Ascending aorta (tissue), 2 donors: ENCODE measurements around the gene UTP15. TPM values are rescaled to one million over a fixed set of nuclear protein-coding genes. Genes with fewer than 3 reads are reported as not detected.

ENCODE experiments used
- DNase-seq, 2 donors: peaks; one replicate each; pipeline ENCODE4 v3.0.0-alpha.2; 2019; ENCODE audit warnings: low spot score in 2 of 2
- H3K27ac ChIP-seq, 2 donors: fragments of 200-600 bp; sonication (generic); one replicate each; pipeline ENCODE4 v1.5.1; 2016 to 2017; ENCODE audit warnings: mild to moderate bottlenecking in 1 of 2
- H3K27me3 ChIP-seq: fragments of 200-600 bp; sonication (generic); one replicate; pipeline ENCODE4 v1.5.1; 2017
- H3K36me3 ChIP-seq, 2 donors: fragments of 200-600 bp; sonication (generic); one replicate each; pipeline ENCODE4 v1.5.1; 2016
- H3K4me1 ChIP-seq, 2 donors: fragments of 200-600 bp; sonication (generic); one replicate each; pipeline ENCODE4 v1.5.1; 2016 to 2017; ENCODE audit warnings: mild to moderate bottlenecking in 1 of 2
- H3K4me3 ChIP-seq, 2 donors: fragments of 200-600 bp; sonication (generic); one replicate each; pipeline ENCODE4 v1.5.1; 2016 to 2017; ENCODE audit warnings: mild to moderate bottlenecking in 1 of 2
- H3K9me3 ChIP-seq, 2 donors: fragments of 200-600 bp; sonication (generic); one replicate each; pipeline ENCODE4 v1.5.1; 2016
- intact Hi-C: fragments of 100-400 bp; cut with DNase I; formaldehyde crosslinking; loops from one replicate; pipeline ENCODE4 v1.15.1; 2023
- total RNA-seq: library from RNA; depleted of rRNA; stranded (reverse); fragments of >200 nt; gene quantifications from one replicate; pipeline ENCODE4 v1.1.0, GENCODE V29; 2016
- TF ChIP-seq, protein P1 (sequence below), 3 experiments: fragments of 200-600 bp in 2 of 3; fragments of 450-650 bp in 1 of 3; sonication (generic) in 2 of 3; IDR thresholded peaks; one replicate each; pipeline ENCODE4 v1.5.1; 2016 to 2019; ENCODE audit warnings: antibody characterized with exemption in 3 of 3, mild to moderate bottlenecking in 1 of 3, moderate library complexity in 1 of 3

Gene UTP15
- total RNA-seq, 1 donor from 2014 or later, result 4.9 TPM

DNA sequence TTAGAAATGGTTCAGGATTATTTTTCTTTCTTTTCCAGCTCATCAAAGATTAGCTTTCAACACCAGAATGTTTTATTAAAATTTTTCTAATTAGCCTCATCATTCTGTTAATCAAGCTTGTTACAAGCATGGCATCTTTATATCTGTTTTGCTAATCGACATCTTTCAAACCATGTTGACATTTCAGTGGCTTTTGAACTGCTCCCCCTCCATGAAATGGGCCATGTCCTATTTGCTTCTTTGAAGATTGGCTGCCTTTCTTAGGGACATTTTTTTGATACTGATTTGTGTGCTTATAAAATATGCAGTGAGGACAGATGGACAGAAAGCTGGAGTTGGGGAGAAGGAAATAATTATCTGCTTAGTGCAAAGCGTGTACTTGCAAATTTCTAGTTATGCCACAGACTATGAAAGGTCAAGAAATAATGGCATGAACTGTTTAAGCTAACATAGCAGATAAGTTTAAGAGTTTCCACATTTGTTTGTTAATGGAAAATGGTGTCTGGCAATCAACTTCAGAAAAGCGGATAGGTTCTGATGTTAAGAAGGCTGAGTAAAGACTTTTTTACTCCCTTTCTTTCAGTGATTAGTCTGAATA, 39.8 kb upstream of the UTP15 start:
- intact Hi-C loops, result no loop called here
- no peak overlapping the region for H3K4me3 ChIP-seq
- TF ChIP-seq, protein P1, sequence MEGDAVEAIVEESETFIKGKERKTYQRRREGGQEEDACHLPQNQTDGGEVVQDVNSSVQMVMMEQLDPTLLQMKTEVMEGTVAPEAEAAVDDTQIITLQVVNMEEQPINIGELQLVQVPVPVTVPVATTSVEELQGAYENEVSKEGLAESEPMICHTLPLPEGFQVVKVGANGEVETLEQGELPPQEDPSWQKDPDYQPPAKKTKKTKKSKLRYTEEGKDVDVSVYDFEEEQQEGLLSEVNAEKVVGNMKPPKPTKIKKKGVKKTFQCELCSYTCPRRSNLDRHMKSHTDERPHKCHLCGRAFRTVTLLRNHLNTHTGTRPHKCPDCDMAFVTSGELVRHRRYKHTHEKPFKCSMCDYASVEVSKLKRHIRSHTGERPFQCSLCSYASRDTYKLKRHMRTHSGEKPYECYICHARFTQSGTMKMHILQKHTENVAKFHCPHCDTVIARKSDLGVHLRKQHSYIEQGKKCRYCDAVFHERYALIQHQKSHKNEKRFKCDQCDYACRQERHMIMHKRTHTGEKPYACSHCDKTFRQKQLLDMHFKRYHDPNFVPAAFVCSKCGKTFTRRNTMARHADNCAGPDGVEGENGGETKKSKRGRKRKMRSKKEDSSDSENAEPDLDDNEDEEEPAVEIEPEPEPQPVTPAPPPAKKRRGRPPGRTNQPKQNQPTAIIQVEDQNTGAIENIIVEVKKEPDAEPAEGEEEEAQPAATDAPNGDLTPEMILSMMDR (IDR thresholded peaks at IDR 0.05), result no peak
- H3K36me3 ChIP-seq, result no peaks in the 10 kb centered on the region
- peak overlapping the region; percentile 48 to 63 for H3K27ac ChIP-seq
- DNase-seq, result no peak
- peaks cover 0 to 11% of the 10 kb centered on the region in 2 donors for H3K4me1 ChIP-seq
- no peaks in the 10 kb centered on the region for H3K9me3 ChIP-seq
- H3K27me3 ChIP-seq, result no peaks in the 10 kb centered on the region

DNA sequence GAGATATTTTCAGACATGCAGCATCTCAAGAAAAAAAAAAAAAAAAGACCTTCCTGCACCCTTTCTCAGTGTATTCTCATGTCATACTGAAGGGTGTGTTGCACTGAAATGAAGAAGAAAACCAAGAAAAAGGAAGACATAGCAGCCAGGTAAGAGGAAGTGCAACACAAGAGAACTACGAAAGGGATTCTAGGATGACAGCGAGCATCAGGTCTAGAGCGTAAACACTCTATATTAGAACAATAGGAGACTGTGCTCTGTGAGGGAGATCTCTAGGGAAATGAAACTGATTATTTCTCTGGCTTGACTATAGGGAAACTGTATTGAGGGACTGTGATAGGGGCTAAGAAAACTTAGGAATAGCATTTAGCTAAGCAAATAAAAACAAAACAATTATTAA, 37.3 kb upstream of the UTP15 start:
- H3K4me1 ChIP-seq, result peaks cover 0 to 8% of the 10 kb centered on the region in 2 donors
- intact Hi-C loops, result no loop called here
- TF ChIP-seq, protein P1 (IDR thresholded peaks at IDR 0.05), result no peak
- no peaks in the 10 kb centered on the region for H3K9me3 ChIP-seq
- no peaks in the 10 kb centered on the region for H3K27me3 ChIP-seq
- H3K27ac ChIP-seq, result no peak overlapping the region
- no peak overlapping the region for H3K4me3 ChIP-seq
- H3K36me3 ChIP-seq, result no peaks in the 10 kb centered on the region
- no peak for DNase-seq

DNA sequence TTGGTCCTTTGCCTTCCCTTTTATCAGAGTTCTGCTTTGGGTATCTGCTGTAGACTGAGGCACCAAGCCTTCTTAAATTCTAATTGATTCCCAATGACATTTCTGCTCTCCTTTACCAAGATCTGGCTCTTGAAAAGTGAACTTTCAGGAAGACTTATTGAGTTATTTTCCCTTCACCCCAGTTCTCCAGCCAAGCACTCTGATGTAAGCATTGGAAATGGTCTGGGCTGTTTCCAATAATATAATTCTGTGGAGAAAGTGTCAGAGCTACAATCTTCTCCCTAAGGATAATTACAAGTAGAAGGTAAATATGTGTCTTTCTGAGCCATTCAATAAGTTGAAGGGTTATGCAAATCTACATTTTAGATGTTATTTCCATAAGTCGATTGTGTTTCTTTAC, 36.5 kb upstream of the UTP15 start:
- intact Hi-C loops, result no loop called here
- H3K27me3 ChIP-seq, result no peaks in the 10 kb centered on the region
- H3K36me3 ChIP-seq, result no peaks in the 10 kb centered on the region
- H3K4me3 ChIP-seq, result no peak overlapping the region
- TF ChIP-seq, protein P1 (IDR thresholded peaks at IDR 0.05), result no peak
- no peaks in the 10 kb centered on the region for H3K9me3 ChIP-seq
- H3K4me1 ChIP-seq, result peaks cover 0 to 8% of the 10 kb centered on the region in 2 donors
- no peak overlapping the region for H3K27ac ChIP-seq
- DNase-seq, result no peak

DNA sequence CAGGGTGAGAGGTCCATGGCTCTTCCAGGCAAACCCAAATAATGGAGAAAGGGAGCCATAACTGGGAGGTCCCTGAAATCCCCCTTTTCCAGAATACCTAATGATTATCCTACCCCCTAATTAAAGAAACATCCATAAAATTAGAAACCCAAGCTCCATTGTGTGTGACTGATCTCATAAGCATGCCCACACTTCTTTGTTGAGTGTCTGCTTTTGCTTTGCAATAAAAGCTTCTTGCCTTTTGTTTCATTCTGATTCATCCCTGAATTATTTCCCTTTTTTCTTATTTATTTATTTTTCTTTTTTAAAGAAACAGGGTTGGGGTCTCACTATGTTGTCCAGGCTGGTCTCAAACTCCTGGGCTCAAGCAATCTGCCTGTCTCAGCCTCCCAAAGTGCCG, 34.2 kb upstream of the UTP15 start:
- Histone ChIP-seq H3K27me3 (no peaks in the 10 kb centered on the region), H3K4me3 (no peak overlapping the region), H3K4me1 (no peaks in the 10 kb centered on the region), H3K36me3 (no peaks in the 10 kb centered on the region), H3K27ac (no peak overlapping the region), H3K9me3 (no peaks in the 10 kb centered on the region)
- TF ChIP-seq, protein P1 (IDR thresholded peaks at IDR 0.05), result no peak
- intact Hi-C loops, result no loop called here
- DNase-seq, result no peak

DNA sequence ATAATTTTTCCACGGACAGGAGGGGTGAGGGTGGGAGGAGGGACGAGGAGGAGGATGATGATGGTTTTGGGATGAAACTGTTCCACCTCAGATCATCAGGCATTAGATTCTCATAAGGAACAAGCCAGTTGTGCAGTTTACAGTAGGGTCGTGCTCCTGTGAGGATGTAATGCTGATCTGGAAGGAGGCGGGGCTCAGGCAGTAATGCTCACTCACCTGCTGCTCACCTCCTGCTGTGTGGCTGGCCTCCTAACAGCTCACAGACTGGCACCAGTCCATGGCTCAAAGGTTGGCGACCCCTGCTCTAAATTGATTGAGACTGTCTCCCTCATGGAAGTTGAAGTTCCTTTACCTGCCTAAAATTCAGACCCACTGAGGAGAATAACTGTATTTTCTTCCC, 33.3 kb upstream of the UTP15 start:
- DNase-seq, result no peak
- TF ChIP-seq, protein P1 (IDR thresholded peaks at IDR 0.05), result no peak
- H3K9me3 ChIP-seq, result no peaks in the 10 kb centered on the region
- H3K4me1 ChIP-seq, result no peaks in the 10 kb centered on the region
- no peaks in the 10 kb centered on the region for H3K36me3 ChIP-seq
- H3K27me3 ChIP-seq, result no peaks in the 10 kb centered on the region
- H3K4me3 ChIP-seq, result no peak overlapping the region
- H3K27ac ChIP-seq, result no peak overlapping the region
- intact Hi-C loops, result no loop called here
